GM19467 (cell line): ENCODE results near the gene ADARB2.

ENCODE experiments used
- ATAC-seq: cut with Tn5 transposase; IDR thresholded peaks from one replicate; pipeline ENCODE4 v1.9.1; 2021; ENCODE audit warnings: mild to moderate bottlenecking, moderate library complexity; ENCODE audit not compliant: unreplicated experiment

ADARB2 gene

DNA sequence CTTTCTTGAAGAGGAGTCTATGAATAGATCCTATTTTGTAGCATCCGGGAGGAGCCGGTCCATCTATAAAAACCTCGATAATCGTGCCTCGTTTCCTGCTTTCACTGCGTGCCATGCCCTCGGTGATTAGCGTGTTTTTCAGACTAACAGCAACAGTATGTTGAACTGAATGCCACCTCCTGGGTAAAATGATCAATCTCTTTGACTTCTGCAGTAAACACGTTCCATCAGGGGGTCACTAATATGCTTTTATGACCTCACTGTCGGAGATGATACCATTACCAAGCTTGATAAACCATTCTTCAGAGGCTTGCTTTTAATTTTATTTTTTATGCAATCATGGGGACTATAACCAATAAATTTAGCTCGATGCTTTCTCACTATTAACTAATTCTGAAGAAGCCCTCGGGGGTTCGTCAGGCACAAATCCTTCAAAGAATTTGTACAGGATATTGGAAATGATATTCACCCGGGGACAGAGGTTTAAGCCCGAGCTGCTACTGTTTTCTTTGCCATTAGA is 228.3 kb downstream of the ADARB2 start:
- ATAC-seq = no peak

DNA sequence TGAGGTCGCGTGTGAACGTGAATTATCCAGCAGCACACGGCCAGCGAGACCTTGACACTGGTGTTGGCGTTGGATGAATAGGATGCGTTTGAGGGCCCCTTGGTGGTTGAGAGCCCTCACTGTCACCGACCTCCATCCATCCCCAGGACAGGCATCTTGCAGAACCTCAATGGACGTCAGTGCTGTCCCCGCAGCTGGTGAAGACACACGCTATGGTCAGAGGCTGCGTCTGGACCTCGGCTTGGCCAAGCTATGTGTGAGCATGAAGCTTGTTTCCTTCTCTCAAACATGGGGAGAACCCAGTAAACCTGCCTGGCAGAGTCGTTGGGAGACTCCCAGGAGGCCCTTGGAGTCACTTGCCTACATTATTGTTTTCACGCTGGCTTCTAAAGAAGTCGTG is 229.2 kb downstream of the ADARB2 start:
- ATAC-seq = no peak

DNA sequence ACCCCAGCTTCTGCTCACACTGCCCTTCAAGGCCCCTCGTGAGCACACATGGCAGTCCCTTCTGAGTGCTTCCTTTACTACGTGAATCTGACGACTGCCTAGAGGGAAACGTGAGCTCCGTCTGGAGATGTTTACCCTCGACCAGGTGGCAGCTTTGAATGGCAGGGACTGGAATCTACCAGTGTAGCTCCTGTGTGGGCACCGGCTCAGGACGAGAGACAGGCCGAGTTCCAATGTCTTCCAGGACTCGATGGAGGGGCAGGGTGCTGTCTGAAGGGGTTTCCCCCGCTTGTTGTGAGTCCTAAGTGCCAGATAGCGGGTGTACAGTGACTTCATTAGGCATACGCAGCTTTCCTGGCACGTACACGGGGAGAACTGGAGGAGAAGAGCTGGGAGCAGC is 229.9 kb downstream of the ADARB2 start:
- no peak for ATAC-seq

DNA sequence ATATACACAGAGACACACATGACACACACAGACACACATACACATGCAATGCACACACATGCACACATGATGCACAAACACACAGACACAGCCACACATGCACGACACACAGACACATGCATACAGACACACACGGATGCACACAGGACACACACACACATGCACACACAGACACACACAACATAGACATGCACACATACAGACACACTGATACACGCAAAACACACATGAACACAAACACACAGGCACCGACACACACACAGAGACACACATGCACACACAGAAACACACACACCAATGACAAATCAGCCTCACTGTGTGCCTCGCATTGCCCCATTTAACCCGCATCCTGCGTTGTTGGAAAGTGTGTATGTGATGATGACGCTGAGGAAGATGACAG is 232.4 kb downstream of the ADARB2 start:
- no peak for ATAC-seq

DNA sequence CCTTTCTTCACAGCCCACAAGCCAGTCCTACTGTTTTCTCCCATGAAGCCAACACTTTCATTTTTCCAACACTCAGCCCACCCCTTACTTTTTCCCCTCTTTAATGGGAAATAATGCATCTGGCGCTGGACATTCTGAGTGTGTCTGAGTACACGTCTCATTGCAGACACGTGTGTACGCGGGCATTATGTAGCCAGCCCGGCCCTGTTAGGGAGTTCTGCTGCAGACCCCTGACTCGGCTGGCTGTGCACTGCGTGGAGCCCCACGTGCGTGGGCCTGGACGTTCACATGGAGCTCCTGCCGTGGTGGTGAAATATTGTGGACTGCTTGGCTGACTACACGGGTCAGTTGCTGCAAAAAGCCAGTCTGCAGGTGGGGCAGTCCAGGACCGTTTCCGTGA is 233.0 kb downstream of the ADARB2 start:
- ATAC-seq = no peak

DNA sequence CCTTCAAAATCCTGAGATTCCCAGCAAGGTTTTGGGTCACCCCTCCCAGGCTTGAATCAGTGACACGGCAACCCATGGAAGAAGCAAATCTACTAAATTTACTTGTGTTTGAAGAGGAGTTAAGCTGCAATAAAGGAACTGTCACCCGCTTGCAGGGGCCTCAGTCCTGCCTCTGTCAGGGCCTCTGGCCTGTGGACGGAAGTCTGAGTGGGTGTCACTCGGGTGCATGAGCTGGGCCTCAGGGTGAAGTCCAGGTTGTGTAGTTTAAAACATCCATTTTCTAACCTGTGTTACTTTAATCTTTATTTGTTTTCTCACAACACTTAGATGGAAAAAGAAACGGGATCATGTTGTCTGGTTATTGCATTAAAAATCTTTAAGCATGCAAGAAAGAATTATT is 234.9 kb downstream of the ADARB2 start:
- no peak for ATAC-seq

DNA sequence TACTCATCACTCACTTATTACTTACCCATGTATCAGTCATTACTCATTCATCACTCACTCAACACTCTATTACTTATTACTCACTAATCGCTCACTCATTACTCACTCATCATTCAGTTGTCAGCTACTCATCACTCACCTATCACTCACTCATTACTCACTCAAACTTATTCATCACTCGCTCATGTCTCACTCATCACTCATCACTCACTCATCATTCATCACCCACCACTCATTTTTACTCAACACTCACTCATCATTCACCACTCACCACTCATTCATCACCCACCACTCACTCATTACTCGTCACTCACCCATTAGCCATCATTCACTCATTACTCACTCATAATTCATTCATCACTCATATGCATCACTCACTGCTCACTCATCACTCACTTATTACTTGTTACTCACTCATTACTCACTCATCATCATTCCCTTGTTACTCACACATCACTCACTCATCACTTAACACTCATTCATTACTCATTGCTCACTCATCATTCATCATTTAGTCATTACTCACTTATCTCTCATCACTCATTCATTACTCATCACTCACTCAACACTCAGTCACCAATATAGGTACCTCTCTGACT is 237.9 kb downstream of the ADARB2 start:
- ATAC-seq = no peak

DNA sequence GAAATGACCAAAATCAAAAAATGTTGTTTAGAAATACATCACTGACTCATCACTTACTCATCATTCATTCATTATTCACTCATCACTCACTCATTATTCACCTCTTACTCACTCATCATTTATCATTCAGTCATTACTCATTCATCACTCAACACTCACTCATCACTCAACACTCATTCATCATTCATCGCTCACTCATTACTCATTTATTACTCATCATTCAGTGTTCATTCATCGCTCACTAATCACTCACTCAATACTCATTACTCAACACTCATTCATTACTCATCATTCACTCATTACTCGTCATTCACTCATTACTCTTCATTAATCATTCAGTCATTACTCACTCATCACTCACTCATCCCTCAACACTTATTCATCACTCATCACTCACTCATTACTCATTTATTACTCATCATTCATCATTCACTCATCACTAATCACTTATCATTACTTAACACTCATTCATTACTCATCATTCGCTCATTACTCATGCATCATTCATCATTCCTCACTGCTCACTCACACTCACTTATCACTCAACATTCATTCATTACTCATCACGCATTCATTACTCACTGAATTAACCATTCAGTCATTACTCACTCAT is 238.5 kb downstream of the ADARB2 start:
- no peak for ATAC-seq

DNA sequence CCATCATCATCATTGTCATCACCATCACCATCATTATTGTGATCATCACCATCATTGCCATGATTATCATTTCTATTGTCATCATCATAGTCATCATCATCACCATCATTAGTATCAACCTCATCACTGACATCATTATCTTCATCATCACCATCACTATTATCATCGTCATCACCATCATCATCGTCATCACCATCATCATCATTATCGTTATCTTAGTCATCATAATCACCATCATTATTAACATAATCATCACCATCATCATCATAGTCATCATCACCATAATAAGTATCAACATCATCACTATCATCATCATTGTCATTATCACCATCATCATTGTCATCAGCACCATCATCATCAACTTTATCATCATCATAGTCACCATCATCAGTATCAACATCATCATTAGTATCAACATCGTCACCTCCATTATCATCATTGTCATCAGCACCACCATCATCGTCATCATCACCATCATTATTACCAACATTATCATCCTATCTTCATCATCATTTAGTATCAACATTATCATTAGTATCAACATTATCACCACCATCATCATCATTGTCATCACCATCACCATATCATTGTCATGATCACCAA is 241.3 kb downstream of the ADARB2 start:
- ATAC-seq = no peak

DNA sequence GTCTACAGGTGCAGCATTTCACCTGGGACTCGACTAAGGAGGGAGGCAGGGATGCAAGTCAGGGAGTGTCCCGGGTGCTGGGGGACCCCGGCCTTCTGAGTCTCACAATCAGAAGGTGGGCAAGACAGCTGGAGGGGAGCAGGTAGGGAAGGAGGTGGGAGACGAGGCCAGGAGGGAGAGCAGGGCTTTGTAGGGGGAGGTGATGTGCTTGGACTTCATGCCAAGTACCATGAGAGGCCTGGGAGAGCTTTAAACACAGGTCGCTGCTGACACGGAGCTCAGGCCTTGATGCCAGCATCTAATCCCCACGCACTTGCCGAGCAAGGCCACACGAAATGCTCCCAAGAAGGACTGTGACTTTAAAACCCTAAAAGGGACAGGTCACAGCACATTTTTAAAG is 244.7 kb downstream of the ADARB2 start:
- no peak for ATAC-seq

DNA sequence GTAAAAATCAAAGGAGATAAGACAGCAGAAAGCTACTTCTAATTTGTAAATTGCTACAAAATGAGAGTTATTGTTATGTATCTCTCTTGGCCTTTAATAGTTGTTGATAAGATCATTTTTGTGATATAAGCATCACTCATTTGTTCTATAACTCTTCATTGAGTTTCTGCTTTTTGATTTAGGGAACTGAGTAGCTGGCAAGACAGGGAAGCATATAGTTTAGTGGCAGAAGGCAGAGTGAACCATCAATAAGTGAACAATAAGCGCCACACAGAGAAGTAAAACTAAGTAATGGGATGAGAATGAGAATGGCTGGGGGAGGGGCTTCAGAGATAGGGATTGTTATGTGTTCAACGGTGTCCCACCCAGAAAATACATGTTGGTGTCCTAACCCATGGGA is 245.4 kb downstream of the ADARB2 start:
- no peak for ATAC-seq

DNA sequence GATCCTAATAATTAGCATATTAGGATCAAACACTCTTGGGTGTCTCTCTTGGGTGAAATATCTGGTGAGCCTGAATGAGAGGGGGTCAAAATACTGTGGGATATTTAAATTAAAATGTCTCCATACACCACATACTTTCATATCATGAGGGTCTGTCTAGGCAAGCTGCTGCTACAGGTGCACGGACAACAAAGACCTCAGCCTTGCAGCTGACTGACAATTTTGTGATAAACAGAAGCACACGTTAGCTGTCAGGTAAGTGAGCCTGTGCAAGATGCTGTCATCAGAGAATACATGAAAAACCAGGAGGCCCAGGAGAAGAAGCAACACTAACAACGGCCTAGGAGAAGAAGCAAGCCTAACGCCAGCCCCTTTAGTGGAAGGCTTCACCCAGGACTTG is 247.5 kb downstream of the ADARB2 start:
- no peak for ATAC-seq

DNA sequence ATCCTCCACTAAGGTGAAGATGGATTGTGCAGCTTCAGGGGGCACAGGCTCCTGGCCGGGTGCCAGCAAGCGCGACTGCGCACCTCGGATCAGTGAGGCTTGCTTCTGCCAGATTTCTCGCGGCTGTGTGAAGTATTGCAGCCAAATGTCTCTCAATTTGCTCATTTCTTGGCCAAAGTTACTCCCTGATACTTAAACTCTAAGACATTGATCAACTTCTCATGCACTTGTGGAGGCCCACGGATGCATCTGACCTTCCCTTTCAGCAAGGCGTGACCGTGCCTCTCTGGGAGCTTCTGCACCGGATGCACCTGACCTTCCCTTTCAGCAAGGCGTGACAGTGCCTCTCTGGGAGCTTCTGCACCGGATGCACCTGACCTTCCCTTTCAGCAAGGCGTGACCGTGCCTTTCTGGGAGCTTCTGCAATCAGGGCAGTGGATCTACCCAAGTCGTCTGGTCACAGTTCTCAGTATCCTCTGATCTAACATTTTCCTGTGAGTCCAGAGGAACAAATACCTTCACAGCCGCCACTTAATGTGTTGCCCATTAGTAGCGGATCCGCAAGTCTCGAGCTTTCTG is 248.3 kb downstream of the ADARB2 start:
- peak; percentile 99 for ATAC-seq

DNA sequence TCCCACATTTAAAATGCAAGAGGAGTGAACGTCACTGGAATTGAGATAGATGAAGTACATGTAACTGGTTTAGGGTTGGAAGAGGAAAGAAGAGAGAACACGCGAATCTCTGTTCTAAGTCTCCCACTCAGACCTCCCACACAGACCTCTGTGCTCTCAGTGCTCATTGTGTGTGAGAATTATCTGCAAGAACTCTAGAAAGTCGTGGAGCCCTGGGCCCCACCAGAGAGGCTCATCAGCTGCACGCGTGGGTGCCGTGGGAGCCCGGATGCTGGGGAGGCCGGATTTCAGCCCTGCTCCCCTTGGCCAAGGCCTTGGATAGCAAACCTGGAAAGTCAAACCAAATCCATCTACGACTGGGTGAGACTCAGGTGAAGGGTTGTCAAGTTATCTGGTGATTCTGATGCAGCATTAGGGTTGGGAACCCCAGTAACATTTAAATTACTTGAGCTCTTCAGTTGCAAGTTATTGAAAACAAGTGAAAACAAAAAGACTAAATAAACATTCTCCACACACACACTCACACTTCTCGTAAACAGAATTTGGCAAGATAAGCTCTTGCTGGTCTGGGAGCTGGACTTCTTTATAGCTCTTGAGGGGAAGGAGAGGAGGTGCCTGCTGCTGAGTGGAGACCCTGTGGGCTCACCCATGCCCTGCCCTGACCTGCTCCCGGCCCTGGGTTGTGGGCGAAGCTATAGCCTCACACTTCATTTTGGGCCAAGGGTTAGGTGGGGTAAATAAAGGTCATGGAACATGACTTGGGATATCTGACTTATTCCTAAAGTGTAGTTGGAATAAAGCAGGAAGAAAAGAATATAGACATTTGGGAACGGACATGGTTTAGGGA is 250.3 kb downstream of the ADARB2 start:
- ATAC-seq = no peak

DNA sequence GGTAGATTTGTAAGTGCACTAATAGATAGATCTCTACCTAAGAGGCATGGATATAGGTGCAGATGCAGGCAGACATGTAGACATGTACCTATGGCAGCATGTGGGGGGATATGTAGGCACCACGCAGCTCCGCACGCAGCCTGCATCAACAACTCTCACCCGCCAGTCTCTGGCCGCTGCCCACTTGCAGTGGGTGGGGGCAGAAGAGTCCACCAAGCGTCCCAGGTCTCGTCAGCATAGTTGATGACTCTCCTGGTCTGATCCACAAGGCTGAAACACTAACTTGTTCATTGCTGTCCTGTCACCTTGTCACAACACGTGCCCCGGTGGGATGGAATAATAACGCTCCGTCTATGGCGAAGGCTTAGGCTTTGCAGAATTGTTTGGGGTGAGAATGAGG is 252.0 kb downstream of the ADARB2 start:
- ATAC-seq = no peak

DNA sequence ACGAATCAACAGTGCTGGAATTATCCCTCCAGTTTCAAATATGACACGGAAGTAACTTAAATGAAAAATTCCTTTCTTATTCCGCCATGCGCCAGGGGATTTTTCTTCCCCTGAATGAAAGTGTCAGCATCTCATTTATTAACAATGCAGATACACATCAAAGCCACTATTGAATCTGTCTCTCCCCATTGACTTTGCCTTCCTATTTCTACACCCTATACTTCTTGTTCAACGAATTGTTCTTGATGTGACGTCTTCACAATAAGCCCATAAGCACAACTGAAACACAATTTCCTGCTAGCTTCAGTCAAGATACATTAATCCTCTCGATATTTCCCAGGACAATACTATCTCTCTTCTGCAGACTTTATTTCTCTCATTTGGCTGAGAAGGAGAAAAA is 253.5 kb downstream of the ADARB2 start:
- ATAC-seq = no peak

DNA sequence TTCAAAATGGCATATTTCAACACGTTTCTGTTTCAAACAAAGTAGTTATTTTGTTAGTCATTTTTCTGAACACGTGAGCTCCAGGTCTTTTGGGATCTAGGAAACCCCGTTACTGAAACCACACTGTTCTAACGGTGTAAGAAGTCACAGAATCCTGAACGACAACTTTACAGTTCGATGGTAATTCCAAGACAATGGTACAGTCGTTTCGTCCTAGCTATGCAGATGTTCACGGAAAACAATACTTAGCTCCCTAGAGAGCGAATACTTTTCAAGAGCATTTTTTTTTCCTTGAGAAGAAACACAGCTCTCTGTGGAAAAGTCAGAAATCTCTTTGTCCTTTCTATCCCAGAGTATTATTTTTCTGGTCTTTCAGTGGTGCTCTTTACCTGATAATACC is 254.1 kb downstream of the ADARB2 start:
- ATAC-seq = no peak

DNA sequence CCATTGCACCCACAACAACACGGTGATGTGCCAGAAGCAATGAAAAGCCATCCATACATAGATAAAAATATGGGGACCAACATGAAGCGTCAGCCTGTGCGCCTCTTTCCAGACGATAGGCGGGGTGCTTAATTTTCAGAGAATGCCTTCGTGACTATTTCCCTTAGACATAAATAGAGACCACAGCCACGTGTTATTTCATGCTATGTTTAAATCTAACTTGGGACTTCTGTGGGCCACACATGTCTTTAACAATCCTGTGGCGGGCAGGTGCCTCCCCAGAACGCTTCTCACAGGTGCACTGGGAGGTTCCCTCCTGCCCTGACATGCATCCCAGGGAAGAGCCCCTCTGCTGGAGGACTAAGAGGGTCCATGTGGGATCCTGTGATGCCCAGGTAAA is 259.7 kb downstream of the ADARB2 start:
- ATAC-seq = no peak

DNA sequence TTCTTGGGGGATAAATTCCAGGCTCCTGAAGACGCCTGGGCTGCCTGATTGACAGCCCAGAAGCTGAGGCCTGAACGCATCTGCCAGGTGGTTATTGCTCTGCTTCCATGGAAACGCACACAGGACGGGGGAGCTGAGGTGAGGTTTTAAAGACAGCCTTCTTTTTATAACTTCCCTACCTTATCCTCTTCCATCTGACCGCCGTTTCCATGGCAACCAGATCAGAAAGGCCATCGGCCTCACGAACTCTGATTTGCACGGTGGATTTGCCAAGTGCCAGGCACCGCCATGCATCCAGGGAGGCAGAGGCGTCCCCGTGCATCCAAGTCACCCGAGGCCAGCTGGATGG is 260.9 kb downstream of the ADARB2 start:
- ATAC-seq = no peak

DNA sequence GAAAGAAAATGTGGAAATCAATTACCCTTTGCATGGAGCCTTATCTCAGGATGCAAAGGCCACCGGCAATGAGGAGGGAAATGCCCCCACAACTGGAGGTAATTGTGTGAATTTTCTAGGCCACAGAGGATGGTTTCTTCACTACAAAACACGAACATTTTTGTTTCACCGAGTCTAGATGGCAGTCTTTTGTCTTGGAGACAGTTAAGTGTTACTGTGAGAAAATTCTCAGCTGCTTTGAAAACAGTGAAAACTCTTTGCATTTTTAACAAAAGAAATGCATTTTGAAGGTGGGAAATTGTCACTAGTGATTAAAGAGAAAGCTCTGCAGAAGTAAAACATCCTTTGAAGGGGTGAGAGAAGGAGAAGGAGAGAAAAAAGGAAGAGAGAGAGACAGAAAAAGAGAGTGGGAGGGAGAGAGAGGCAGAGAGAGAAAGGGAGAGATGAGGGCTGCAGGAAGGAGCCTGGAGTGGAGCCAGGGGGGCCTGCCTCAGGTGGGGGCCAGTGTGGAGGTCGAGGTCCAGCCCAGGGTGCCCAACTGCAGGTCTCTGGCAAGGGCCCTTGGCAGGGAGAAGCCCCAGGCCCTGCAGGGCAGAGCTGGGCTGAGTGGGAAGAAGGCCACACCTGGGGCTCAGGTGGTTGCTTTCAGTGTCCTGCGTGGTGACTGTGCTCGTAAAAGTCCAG is 261.4 kb downstream of the ADARB2 start:
- ATAC-seq = no peak

DNA sequence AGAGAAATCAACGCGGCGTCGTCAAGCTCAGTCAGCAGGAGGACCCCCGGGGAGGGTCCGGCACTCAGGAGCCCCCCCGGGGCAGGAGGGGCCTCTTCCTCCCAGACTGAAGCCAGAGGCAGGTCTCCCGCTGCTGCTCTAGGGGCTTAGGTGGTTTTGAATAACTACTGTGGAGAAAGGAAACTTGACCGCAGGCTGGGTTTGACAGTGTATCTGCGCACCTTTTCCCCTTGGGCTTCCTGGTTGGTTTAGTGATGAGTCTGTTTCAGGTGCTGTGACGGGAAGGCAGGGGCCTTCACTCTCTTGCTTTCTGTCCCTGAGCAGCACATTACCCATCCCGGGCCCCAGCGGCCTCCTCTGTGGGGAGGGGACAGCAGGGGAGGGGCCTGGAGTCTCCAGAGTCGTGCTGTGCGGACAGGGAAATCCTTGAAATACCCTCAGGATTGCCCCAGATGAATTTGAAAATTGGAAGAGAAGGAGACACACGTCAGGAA is 262.2 kb downstream of the ADARB2 start:
- no peak for ATAC-seq
